Measurements from ENCODE around the gene PARD3B.

PARD3B gene

GRCh38 chr2:204971206-204971907, 426.1 kb downstream of the PARD3B start:
- no peak for DNase-seq

DNA sequence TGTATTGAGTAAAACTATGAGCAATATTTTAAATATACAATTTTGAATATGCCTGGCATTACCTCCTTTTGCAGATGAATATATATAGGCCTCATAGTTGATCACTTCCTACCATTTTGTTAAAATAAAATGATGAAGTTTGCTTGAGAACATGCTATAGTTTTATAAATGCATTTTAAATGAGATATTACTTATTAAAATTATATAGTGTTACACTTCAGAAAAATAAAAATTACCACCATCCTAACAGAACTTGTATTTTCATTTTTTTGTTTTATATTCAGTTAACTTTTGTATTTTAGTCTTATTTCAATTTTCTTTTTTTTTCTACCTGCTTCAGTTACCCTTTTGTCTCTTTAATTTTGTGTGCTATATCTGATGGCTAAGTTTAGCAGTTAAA, 426.9 kb downstream of the PARD3B start:
- no peak for DNase-seq

DNA sequence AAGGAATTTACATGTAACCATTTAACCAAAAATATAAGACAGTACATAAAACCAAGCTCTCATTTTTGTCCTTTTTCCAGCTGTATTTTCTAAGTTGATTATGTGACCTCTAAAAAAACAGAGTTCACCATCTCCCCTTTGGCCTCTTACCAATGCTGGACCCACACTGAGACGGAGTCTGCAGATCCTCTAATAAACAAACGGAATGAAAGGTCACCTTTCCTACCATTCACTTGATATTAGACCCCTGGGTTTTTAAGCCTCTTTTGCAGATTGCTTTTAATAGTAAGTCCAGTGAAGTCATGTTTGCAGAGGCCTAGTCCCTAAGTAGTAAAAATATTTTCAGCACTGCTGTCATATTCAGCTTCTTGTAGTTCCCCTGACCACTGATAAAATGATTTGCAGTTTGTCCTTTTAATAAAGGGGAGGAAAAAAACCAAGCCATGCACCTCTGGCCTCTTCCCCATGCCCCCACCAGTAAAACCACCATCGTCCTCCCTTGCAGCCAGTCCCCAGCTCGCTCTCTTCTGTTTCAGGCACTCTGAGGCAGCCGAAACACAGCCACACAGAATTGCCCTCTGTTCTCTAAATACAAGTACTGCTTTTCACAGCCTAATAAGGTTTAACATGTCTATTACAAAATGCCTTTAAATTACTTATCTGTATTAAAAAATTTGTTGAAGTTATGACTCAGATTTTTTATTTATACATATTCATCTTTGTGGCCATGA, 427.5 kb downstream of the PARD3B start:
- DNase-seq, result no peak

DNA sequence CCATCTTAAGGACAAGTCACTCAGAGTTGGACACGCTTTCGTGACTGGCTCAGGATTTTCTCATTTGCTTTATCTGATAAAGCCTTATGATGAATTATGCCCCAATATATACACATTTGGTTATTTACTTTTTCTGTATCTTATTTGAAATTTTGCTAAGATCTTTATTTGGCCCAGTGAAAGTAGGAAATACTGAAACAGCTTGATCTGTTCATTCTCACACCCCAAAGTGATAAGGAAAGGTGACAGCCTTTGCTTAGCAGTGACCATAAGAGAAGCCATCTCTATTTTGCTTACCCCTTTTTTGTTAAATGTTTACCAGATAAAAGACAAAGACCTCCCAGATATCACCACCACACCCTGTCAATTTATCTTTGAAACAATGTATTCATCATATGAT, 428.3 kb downstream of the PARD3B start:
- no peak for DNase-seq

- no peak for DNase-seq
Observed at GRCh38 chr2:204974487-204974886, 429.2 kb downstream of the PARD3B start.

GRCh38 chr2:204977914-204978313, 432.6 kb downstream of the PARD3B start:
- no peak for DNase-seq

- no peak for DNase-seq
Observed at GRCh38 chr2:204982303-204982702, 437.0 kb downstream of the PARD3B start.

- no peak for DNase-seq
Observed at GRCh38 chr2:204984518-204984917, 439.2 kb downstream of the PARD3B start.

DNA sequence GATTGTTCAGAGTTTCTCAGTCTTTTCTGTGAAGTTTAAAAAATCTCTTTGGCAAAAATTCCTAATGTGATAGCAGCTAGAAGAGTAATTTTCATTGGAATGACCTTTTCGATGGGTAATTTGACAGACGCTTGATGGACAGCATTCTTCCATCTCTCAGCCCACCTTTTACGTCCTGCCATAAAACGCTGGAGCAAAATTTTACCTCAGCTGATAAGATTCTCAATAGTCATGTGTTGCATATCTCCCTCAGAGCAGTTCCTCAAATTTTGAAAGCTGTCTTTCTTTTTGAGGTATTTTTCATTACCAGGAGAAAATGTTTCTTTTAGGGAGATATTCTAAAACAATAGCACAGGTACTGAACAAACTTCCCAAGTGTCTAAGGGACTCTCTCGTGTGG, 441.4 kb downstream of the PARD3B start:
- DNase-seq, result no peak

DNA sequence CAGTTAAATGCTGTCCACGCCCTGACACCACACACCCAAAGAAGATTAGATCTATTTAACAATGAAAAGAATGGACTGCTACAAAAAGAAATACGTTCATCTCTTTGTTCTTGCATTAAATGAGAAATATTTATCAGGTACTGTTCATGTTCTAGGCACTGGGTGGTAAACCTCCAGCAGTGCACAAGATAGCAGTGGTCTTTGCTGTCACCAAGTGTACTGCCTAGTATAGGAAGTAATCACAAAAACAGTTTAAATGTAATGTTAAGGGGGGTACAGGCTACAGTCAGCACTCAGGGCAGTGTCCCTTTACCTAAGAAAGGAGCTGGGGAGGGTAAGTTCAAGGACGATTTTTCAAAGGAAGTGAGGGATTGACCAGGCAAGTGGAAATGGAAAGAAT, 443.6 kb downstream of the PARD3B start:
- DNase-seq, result no peak

- DNase-seq, result no peak
Observed at GRCh38 chr2:204989877-204990276, 444.6 kb downstream of the PARD3B start.

DNA sequence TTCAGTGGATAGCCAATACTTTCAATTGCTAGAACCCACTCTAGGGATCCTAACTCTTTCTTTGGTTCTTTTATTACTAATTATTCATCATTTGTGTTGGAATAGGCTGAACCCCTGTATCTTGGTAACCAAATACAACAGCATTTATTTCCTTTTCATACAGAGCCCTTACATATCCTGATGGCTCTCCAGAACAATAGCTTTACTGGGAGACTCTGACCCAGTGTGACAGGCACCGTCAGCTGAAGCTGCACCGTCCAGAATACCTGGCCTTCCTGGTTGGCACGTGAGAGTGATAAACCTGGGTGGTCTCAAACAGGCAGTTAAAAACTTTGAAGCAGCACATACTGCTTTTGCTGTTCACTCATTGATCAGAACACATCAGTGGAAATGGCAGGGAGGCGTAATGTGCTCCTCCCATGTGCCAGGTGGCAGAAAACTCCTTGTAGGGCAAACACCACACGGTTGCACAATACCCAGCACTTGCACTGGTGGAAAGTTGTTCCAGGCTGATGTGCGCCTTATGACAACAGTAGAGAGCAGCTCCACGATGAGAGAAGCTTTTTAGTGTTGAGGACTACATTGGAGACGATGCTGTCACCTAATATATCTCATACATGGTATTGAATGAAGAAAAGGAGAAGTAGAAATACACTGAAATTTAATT, 456.2 kb downstream of the PARD3B start:
- DNase-seq, result no peak

DNA sequence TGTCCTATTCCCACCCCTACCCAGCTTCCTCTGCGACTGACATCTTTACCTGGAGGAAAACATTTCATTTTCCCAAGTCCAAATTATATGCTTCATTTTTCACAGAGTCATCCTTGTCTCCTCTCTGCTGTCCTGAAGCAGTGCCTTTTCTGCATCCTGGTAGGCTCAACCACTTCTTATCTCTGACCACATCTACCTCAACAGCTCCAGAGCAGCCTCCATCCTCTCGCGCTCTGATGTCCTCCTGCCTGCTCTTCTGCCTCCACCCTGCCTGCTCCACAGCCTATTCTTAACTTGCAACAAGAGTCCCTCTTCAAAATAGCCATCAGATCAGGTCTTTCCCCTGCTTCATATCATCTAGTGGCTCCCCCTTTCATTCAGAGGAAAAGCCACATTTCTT, 457.1 kb downstream of the PARD3B start:
- DNase-seq, result no peak

- DNase-seq, result no peak
Observed at GRCh38 chr2:205003288-205003687, 458.0 kb downstream of the PARD3B start.

DNA sequence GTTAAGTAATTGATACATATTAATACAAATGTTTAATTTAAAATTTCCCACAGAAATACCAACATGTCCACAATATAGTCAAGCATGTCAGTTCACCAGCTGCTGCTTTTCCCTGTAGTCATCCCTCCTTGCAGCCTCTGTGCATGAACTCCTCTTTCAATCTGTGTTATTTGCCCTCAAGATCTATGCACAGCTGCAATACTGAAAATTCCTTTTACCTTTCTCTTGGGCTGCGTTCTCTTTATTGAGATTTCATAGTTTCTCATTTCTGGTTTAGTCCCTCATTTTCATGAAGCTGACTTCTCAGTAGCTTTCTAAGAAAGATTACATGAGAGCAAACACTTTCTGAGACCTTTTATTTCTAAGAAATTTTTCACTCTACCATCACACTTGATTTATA, 464.9 kb downstream of the PARD3B start:
- DNase-seq, result no peak

DNA sequence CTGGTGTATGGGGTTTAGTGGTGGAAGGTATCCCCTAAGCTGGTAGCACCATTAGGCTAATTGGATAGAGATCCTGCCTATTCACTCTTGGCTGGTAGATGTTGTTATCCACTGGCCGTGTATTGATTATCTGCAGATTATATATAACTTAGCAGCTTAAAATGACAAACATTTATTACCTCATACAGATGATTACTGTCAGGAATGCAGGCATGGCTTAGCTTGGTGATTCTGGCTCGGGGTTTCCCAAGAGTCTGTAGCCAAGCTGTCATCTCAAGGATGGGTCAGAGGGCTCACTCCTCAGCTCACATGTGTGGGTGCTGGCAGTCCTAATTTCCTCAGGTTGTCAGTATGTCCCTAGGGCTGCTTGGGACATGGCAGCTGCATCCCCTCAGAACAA, 465.8 kb downstream of the PARD3B start:
- DNase-seq, result no peak

DNA sequence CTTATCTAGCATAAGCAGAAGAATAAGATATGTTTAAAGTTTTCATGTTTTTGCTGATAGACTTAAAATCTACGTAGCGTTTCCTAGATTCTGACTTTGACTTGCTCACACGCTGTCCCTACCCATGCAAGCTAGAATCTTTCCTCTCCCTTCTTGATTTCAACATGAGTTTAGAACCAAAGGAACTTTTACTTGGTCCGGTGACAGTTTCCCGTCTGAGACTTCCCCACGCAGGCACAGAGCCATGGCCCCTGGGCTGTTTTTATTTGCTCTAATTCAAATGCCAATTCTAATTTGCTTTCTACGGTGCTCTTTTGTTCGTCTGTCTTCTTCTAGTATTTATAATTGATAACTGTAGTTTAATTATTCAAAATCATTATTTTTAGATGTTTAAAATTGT, 467.7 kb downstream of the PARD3B start:
- DNase-seq, result no peak

DNA sequence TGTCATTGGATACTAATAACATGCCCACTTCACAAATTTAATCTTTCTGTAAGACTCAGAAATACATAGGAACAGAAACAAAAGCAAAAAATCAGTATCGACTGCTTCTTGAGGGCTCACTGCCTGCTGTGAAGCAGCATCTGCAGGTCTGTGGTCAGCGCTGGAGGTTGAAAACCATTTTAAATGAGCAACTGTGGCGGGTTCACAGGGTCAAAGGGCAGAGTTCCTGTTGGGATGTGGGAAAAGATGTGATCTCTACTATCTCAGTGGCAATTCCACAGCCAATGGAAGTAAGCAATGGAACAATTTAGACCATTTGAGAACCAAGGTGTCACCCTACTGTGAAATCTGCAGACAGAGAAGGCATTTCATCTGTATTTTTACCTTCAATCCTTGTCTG, 468.3 kb downstream of the PARD3B start:
- no peak for DNase-seq

- DNase-seq, result no peak
Observed at GRCh38 chr2:205014201-205014600, 468.9 kb downstream of the PARD3B start.

GRCh38 chr2:205017381-205017780, 472.1 kb downstream of the PARD3B start:
- DNase-seq, result no peak

- no peak for DNase-seq
Observed at GRCh38 chr2:205017912-205018311, 472.6 kb downstream of the PARD3B start.

GRCh38 chr2:205020673-205021072, 475.4 kb downstream of the PARD3B start:
- DNase-seq, result no peak

GRCh38 chr2:205022841-205023240, 477.6 kb downstream of the PARD3B start:
- no peak for DNase-seq

DNA sequence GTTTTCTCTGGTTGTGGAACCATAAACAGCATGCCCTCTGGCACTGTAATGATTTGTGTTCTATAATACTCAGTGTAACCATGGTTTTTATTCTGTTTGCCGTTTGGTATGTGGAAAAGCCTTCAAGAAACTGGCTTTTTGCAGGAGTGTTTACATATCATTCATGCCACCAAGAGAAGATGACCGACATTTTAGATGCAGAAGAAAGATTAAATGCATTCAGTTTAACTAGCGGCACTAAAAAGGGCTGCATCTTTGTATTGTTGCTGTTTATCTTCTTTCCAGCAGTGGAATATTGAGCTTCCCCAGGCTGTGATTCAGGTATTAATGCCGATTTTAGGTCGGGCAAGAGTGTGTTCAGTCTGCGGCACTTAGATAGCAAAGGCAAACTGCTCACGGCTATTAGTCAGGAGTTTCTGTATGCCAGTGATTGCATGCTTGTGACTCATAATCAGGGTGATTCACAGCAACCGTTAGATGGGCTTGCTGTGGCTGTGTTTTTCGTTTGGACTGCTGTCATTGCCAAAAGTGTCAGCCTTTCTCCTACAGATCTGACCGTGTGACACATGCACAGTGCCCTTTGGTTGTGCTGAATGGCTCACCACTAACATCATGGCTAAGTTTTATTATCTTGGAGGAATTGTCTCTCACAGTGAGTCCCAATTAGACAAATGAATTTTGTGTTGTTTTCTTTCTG, 479.7 kb downstream of the PARD3B start:
- DNase-seq, result no peak

Data from CD4-positive, alpha-beta T cell treated with Interferon gamma for 1 hour (primary cell).